GM21717 (cell line): ENCODE measurements around the gene CASS4.
"Not testable (repeated sequence)": the region's sequence is repeated elsewhere in the genome, so short reads cannot be mapped to it uniquely, and the experiment has no call there.

ENCODE experiments used
- ATAC-seq: cut with Tn5 transposase; IDR thresholded peaks from one replicate; pipeline ENCODE4 v1.9.1; 2021; ENCODE audit warnings: mild to moderate bottlenecking, moderate library complexity; ENCODE audit not compliant: unreplicated experiment

Gene CASS4

GRCh38 chr20:56392132-56392880, 19.8 kb upstream of the CASS4 start, which contains the start of the genes AURKA and CSTF1:
AURKA (minus strand) TSS chr20:56392215; CDS start chr20:56388197, 4,018 bp downstream.
CSTF1 (plus strand) TSS chr20:56392645; CDS start chr20:56395553, 2,908 bp downstream.
- peak; percentile 93 for ATAC-seq

GRCh38 chr20:56392881-56393482, 19.1 kb upstream of the CASS4 start:
- ATAC-seq, result no peak

GRCh38 chr20:56393653-56394052, 18.4 kb upstream of the CASS4 start:
- ATAC-seq, result no peak

- no peak for ATAC-seq
These were observed 16.9 kb upstream of the CASS4 start for GRCh38 chr20:56395166-56395565.

GRCh38 chr20:56400001-56400640, 11.9 kb upstream of the CASS4 start:
- peak; percentile 57 for ATAC-seq

GRCh38 chr20:56403465-56403864, 8.6 kb upstream of the CASS4 start:
- no peak for ATAC-seq

GRCh38 chr20:56405356-56405755, 6.7 kb upstream of the CASS4 start:
- not testable (repeated sequence) for ATAC-seq

- no peak for ATAC-seq
These were observed 5.2 kb upstream of the CASS4 start for GRCh38 chr20:56406910-56407309.

- no peak for ATAC-seq
These were observed 2.5 kb upstream of the CASS4 start for GRCh38 chr20:56409521-56409920.

GRCh38 chr20:56409956-56410355, 2.1 kb upstream of the CASS4 start:
- no peak for ATAC-seq

GRCh38 chr20:56411287-56411686, 773 bp upstream of the CASS4 start:
- not testable (repeated sequence) for ATAC-seq

- ATAC-seq, result no peak
These were observed 372 bp downstream of the CASS4 start for GRCh38 chr20:56412473-56412790.

GRCh38 chr20:56412949-56413348, 889 bp downstream of the CASS4 start:
- ATAC-seq, result no peak

- no peak for ATAC-seq
These were observed 3.0 kb downstream of the CASS4 start for GRCh38 chr20:56414842-56415765.

GRCh38 chr20:56417402-56417801, 5.3 kb downstream of the CASS4 start:
- no peak for ATAC-seq

- ATAC-seq, result no peak
These were observed 5.9 kb downstream of the CASS4 start for GRCh38 chr20:56417911-56418310.

- no peak for ATAC-seq
These were observed 6.4 kb downstream of the CASS4 start for GRCh38 chr20:56418385-56418861.

GRCh38 chr20:56420028-56420427, 8.0 kb downstream of the CASS4 start:
- no peak for ATAC-seq

- ATAC-seq, result no peak
These were observed 9.1 kb downstream of the CASS4 start for GRCh38 chr20:56420940-56421688.
